GM12891 (cell line): Measurements from ENCODE around the gene COA1.

Source experiments
- PAX5 ChIP-seq: IDR thresholded peaks from 2 replicates; pipeline ENCODE4 v1.6.1; 2011; ENCODE audit warnings: low read length, moderate library complexity, mild to moderate bottlenecking; ENCODE audit not compliant: insufficient read depth, severe bottlenecking
- POLR2A ChIP-seq: IDR thresholded peaks from 2 replicates; pipeline ENCODE4 v1.6.1; 2011; ENCODE audit warnings: low read depth, low read length, control low read depth
- POLR2AphosphoS5 ChIP-seq: IDR thresholded peaks from 2 replicates; pipeline ENCODE4 v1.6.1; 2011; ENCODE audit warnings: low read depth, low read length, control low read depth
- POU2F2 ChIP-seq: IDR thresholded peaks from 2 replicates; pipeline ENCODE4 v1.6.1; 2011; ENCODE audit warnings: low read depth, mild to moderate bottlenecking, control low read depth, low read length, moderate library complexity
- SPI1 ChIP-seq: IDR thresholded peaks from 2 replicates; pipeline ENCODE4 v1.6.1; 2011; ENCODE audit warnings: low read depth, low read length, control low read depth
- TAF1 ChIP-seq: IDR thresholded peaks from 2 replicates; pipeline ENCODE4 v1.6.1; 2011; ENCODE audit warnings: low read depth, low read length, control low read depth

DNA sequence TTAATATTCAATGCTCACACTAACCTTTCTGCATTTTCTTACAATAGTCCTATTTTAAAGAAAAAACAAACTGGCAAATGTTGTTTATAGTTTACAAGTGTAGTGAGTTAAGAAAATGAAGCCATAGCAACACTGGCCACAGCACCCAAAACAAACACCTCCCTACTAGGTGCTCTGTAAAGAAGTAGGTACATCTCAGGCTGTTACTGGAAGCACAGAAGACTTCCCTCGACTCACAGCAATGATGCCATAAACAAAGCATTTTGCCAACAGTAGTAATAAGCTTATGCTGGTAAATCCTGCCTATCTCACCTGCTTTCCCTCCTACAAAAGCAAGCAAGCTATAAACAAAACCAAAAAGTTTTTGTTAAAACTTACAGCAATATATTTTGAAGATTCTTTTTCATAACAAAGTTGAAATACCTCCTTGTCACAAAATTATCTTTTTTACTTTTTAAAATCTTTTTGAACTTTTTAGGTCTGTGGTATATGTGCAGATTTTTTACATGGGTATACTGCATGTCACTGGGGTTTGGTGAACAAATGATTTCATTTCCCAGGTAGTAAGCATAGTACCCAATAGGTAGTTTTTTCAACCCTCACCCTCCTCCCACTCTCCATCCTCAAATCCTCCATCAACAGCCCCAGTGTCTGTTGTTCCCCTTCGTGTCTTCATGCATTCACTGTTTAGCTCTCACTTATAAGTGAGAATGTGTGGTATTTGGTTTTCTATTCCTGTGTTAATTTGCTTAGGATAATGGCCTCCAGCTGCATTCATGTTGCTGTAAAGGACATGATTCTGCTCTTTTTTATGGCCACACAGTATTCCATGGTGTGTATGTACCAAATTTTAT lies 28.4 kb downstream of the COA1 start:
- no peak for TF ChIP-seq POLR2A
- no peak for TF ChIP-seq TAF1
- no peak for TF ChIP-seq POLR2AphosphoS5
- no peak for TF ChIP-seq SPI1
- TF ChIP-seq PAX5, result no peak
- TF ChIP-seq POU2F2, result no peak
